Activated CD4-positive, CD25-positive, alpha-beta regulatory T cell treated with anti-CD3 and anti-CD28 coated beads, Interleukin-2, amount 50 U/mL, for 72 hours (primary cell): Measurements from ENCODE around the gene AP1M1.
A peak's percentile ranks its signal among the peaks of the same experiment; 100 is the strongest.

Experiments used
- DNase-seq: peaks from one replicate; pipeline ENCODE4 v3.0.0; 2021

The AP1M1 gene

DNA sequence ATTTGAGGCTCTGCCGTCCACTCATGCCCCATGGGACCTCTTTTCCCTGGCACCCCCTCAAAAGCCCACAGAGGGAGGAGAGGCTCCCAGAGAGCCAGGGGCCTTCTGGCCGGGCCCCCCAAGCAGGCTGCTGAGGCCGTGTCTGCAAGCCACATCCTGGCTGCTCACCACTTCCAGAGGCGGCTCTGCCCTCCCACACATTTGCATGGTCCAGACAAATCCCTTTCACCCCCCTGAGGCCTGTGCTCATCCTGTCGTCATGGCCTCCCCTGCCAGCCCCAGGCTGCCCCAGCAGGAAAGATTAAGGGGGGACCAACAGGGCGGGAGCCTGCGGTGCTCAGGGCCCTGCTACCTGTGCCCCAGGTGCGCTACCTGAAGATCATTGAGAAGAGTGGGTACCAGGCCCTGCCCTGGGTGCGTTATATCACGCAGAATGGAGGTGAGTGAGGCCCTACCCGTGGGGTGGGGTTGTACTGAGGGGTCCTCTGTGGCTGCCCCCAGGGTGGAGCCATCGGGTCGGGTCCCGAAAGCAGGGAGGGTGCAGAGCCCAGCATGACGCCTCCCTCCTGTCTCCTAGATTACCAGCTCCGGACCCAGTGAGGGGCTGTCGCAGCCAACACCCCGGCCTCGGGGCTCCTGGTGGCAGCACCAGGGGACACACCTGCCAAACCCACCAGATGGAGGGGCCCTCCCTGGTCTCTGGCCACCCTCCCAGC lies 36.3 kb downstream of the AP1M1 start:
- no peak for DNase-seq

GRCh38 chr19:16234552-16235445 lies 37.1 kb downstream of the AP1M1 start:
- DNase-seq, result no peak

DNA sequence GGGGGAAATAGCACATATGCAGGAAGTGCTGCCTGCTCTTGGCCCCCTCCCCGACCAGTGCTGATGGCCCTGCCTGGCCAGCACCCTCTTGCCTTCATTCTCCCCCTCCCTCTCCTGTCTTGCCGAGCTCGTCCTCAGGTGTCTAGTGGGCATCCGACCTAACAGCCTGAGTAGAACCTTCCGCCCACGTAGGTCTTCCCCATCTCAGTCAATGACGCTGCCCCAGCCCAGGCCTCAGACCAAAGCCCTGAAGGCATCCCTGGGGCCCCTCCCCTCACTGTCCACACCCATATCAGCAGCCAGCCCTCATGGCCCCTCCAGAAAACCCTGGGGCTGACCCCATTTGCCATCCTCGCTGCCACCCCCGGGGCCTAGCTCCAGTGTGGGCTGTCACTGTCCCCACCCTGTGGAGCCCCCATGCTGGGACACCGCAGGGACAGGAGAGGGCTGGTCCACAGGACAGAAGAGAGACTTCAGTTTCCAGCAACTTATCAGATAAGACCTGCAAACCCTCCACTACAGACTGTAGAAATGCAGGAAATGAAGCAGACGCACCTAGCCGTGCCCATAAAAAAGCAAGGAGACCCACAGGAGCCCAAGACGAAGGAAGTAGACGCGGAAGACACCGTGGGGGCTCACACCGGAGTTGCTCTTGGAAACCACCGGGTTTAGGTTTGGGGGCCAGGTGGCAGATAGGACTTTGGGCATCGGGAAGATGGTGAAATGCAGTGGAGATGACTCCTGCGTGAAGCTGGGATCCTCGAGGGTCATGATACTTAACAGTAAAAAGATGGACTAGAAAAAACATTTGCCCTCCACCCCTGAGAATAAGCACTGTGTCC lies 38.3 kb downstream of the AP1M1 start:
- no peak for DNase-seq

- no peak for DNase-seq
These were observed 46.4 kb downstream of the AP1M1 start for GRCh38 chr19:16244091-16244490.

- DNase-seq, result peak; percentile 90
These were observed 49.9 kb downstream of the AP1M1 start for GRCh38 chr19:16247353-16248182.

DNA sequence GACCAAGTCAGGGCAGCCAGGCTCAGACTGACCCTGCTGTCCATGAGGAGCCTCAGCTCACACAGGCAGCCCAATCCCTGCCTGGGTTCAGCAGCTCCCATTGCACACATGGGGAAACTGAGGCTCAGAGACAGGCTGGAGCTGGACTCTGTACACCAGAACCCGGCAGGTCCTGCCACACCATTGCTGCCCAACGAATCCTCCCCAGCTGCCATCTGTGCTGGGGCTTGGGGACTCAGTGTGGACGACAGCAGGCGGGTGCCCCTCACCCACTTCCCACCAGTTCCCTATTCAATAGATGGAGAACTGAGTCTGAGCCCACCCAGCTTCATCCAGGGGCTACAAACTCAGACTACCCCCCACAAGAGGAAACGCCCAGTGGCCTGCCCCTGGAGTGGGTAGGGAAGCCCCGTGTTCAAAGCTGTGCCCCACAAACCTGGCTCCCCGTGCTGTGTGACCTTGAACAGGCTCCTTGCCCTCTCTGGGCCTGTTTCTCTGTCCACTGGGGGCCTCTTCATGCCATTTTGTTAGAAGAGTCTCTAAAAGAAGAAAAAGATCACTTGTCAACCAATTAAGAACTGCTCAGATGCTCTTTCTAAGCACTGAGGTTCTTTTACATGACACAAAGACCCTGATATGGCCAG lies 50.8 kb downstream of the AP1M1 start:
- no peak for DNase-seq

- no peak for DNase-seq
These were observed 52.2 kb downstream of the AP1M1 start for GRCh38 chr19:16249826-16250404.

DNA sequence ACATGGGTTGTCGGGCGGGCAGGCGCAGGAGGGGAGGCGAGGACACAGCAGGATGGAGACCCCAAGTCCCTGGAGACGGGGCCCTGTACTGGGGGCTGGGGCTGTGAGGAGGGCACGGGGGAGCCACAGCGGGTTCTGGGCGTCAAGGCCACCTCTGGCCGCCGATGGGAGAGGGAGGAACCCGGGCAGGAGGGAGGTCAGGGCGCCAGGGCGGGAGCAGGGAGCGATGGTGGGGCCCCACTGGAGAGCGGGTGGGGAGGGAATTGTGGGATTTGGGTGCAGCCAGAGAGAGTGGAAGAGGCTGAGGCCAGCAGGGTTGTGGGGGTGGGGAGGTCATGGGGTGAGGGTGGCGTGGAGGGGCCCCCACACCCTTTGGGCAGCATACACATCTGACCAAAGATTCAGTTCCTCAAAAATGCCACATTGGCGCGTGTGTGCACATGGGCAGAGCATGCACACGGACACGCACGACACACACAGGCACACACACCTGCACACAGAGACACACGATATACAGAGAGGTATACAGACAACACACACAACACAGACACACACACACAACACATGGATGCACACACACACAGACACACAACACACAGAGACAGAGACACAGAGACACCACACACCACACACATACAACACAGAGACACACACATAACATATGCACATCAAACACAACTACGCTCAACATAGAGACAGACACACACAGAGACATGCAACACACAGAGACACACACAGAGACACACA lies 54.9 kb downstream of the AP1M1 start:
- DNase-seq, result no peak

GRCh38 chr19:16254851-16255408 lies 57.2 kb downstream of the AP1M1 start:
- DNase-seq, result no peak

DNA sequence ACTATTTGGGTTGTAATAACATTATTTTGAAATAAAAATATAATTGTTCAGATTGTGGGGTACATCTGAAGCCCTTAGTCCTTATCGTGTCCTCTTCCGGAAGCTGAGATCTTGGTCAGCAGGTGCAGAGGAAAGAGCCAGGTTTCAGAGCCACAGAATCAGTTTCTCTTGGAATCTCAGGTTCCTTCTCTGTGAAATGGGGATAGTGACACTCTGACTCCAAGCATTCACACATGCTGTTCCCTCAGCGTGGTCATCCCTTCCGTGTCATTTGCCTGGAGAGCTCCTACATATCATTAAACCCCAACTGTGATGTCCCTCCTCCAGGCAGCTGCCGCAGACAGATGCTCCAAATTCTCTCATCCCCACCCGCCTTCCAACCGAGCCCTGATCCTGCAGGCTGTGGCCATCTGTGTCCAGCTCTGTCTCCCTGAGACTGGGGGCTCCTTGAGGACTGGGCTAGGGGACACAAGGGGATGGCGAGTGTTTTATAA lies 59.8 kb downstream of the AP1M1 start:
- no peak for DNase-seq

DNA sequence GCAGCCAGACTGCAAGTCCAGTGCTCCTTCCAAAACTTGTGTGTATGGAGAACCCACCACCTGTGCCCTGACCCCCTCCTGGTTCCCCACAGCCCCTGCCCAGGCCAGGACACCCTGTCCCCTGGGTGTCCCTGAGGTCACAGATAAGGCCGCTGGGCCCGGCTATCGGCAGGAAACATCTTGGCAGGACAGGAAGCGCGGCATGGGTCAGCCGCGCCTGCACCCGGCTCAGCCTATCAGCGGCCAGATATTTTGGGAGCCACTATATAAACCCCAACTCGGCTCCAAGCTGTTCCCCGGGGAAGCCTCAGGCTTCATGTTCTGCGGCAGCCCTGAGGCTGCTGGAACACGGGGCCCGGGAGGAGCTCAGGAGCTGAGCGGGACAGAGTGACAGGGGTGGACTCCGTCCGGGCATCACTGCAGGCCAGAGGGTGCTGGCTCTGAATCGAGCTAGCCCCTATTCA lies 60.8 kb downstream of the AP1M1 start:
- no peak for DNase-seq

GRCh38 chr19:16259385-16260159 lies 61.9 kb downstream of the AP1M1 start:
- no peak for DNase-seq

GRCh38 chr19:16260160-16260811 lies 62.6 kb downstream of the AP1M1 start:
- DNase-seq, result no peak

DNA sequence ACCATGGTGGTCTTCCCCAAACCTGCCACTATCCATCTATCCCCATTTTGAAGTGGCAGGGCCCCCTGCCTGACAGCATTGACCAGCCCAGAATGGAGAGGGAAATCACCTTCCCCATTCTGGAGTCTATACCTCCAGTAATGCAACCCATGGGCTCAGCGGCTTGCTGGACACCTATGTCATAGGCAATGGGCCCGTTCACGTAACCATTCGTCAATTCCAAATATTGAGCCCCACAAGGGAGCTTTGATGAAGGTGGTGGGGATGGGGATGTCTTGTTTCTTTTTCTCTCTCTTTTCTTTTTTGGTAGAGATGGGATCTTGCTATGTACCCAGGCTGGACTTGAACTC lies 63.1 kb downstream of the AP1M1 start:
- DNase-seq, result no peak

DNA sequence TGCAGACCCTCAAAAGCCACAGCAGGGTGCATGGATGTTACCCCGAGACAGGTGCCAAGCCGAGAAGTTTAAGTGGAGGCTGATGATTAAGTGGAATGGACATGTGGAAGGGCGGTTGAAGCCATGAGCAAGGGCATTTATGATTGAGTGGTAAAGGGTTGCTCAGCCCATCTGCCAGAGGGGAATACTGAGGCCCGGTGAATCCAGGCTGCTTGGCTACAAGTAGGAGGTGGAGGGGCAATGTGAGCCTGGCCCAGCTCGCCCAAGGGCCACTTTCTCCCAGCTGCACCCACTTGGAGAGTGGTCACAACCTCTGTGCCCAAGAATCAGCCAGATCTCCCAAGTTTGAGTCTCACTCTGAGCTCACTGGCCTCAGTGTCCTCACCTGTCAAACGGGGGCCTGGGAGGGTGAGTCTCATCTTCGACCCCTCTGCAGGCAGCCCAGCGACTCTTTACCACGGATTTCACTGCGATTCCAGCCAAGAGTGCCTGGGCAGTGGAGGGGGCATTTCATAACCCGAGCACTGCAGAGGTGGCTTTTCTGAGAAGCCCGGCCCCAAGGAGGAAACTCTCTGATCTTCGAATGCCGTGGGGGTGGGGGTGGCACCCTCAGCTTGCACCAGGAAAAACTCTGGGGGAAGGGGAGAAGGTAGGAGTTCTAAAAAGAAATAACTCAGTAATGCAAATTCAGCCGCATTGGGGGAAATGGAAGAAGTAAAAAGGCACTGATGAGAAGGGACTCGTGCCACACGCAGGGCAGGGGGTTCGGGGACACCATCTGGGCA lies 64.1 kb downstream of the AP1M1 start:
- DNase-seq, result no peak

GRCh38 chr19:16262618-16263017 lies 64.9 kb downstream of the AP1M1 start:
- DNase-seq, result no peak

- no peak for DNase-seq
These were observed 65.5 kb downstream of the AP1M1 start for GRCh38 chr19:16263141-16263761.
